GM18499 (cell line): ENCODE results near the gene SYNE3.

Source experiments
- ATAC-seq: cut with Tn5 transposase; IDR thresholded peaks from one replicate; pipeline ENCODE4 v1.9.1; 2021; ENCODE audit warnings: moderate number of reproducible peaks; ENCODE audit not compliant: insufficient read depth, unreplicated experiment

The SYNE3 gene

GRCh38 chr14:95477411-95478269, 38.8 kb downstream of the SYNE3 start:
- no peak for ATAC-seq

GRCh38 chr14:95476747-95477146, 39.7 kb downstream of the SYNE3 start:
- ATAC-seq = no peak

GRCh38 chr14:95475540-95476240, 40.8 kb downstream of the SYNE3 start:
- no peak for ATAC-seq

- ATAC-seq = no peak
These were observed 41.5 kb downstream of the SYNE3 start for GRCh38 chr14:95474941-95475340.

GRCh38 chr14:95474486-95474885, 42.0 kb downstream of the SYNE3 start:
- no peak for ATAC-seq

- ATAC-seq = no peak
These were observed 43.6 kb downstream of the SYNE3 start for GRCh38 chr14:95472819-95473251.

- ATAC-seq = no peak
These were observed 45.0 kb downstream of the SYNE3 start for GRCh38 chr14:95471476-95471875.

GRCh38 chr14:95471016-95471415, 45.4 kb downstream of the SYNE3 start:
- ATAC-seq = no peak

GRCh38 chr14:95469134-95469481, 47.3 kb downstream of the SYNE3 start:
- ATAC-seq = no peak

GRCh38 chr14:95468448-95469133, 47.9 kb downstream of the SYNE3 start:
- ATAC-seq = no peak

GRCh38 chr14:95467657-95468056, 48.8 kb downstream of the SYNE3 start:
- ATAC-seq = no peak

- no peak for ATAC-seq
These were observed 49.2 kb downstream of the SYNE3 start for GRCh38 chr14:95467232-95467631.
